ENCODE results near the gene PCMTD2.
"Not testable (repeated sequence)": the region's sequence is repeated elsewhere in the genome, so short reads cannot be mapped to it uniquely, and the experiment has no call there.

Gene PCMTD2

GRCh38 chr20:64313761-64314160, 58.2 kb downstream of the PCMTD2 start:
- DNase-seq = not testable (repeated sequence)

DNA sequence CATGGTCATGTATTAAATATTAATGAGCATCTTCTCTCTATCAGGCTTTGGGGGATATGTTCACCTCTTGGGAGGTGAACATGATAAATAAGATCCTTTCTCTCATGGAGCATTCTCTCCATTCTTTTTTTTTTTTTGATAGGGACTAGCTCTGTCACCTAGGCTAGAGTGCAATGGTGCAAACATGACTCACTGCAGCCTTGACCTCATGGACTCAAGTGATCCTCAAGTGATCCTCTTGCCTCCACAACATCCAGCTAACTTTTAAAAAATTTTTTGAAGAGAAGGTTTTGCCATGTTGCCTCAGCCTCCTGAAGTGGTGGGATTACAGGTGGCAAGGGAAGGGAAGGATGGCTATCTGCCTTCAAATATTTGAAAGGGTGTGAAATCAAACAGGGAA, 59.8 kb downstream of the PCMTD2 start:
- not testable (repeated sequence) for DNase-seq

GRCh38 chr20:64315884-64316283, 60.3 kb downstream of the PCMTD2 start:
- DNase-seq = not testable (repeated sequence)

DNA sequence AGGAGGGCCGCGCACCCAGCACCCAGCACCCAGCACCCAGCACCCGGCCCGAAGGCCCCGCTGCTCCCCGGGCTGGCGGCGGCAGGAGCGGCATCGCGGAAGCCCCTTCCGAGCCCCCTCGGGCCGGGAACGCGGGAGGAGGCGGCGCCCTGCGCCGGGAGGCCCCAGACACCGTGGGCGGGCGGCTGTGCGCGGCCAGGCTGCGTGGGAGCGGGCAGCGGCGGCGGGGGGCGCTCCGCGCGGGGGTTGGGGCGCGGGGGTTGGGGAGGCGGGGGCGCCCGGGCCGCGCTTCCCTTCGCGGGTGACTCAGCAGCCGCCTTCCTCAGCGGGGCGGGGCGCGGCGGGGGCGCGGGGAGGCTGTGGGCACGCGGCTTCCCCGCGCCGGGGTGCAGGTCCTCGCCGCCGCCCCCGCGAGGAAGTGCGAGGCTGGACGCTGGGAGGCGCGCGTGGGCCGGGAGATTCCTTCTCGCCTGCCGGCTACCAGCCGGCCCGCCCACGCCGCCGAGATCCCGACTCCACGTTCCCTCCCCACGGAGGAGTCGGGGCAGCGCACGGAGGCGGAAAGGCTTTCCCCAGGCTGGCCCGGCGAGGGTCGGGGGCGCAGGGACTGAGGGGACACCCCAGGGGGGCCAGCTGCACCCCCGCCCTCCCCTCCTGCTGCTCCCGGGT, 61.0 kb downstream of the PCMTD2 start:
- DNase-seq = not testable (repeated sequence)

GRCh38 chr20:64317331-64317730, 61.8 kb downstream of the PCMTD2 start:
- DNase-seq = not testable (repeated sequence)

GRCh38 chr20:64318056-64318455, 62.5 kb downstream of the PCMTD2 start:
- DNase-seq = not testable (repeated sequence)

DNA sequence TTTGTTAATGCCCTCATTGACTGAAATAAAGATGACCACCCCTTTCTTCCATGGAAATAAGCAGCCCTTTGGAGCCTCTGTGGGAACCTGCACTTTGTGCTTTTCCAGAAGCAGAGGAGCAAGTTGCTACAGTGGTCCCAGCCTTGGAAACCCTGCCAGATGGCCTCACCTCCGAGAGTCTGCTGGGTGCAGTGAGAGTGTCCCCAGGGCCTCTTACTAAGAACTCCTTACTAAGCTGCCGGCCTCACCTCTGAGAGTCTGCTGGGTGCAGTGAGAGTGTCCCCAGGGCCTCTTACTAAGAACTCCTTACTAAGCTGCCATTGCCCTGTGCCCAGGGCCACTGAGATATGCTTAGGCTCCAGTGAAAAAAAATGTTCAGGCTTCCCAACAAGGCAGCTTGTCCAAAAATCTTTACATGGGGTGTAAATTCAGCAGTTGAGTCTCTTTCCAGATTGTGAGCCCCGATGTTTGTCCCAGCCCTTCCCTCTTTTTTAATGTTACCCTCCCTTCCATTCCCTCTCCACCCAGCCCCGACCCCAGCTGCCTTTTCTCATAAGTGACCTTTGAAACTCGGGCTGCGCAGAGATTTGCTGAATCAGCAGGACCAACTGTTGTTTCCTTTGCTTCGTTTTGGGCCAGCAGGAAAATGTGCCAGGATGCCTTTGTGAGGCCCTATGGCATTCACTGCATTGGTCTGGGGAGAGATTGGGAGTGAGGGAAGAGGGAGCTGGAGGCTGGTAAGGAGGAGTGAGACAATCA, 66.7 kb downstream of the PCMTD2 start:
- DNase-seq = not testable (repeated sequence)

Measured in NCI-H1105 (cell line).